Adipose tissue (tissue), 3 donors: Measurements from ENCODE around the gene CYP27A1. TPM values are rescaled to one million over a fixed set of nuclear protein-coding genes. Genes with fewer than 3 reads are reported as not detected.

Experiments used
- H3K27ac ChIP-seq: one replicate; pipeline ENCODE4 v1.5.1; 2013; ENCODE audit warnings: low read depth, low read length
- WGBS, 3 donors: extraction: QIAGEN DNeasy Blood & Tissue Kit; methylation state at CpG; one replicate each; pipeline ENCODE4 v1.1.7; 2013; 5-methylcytosine and 5-hydroxymethylcytosine counted together
- polyA plus RNA-seq, 3 donors: library from polyadenylated mRNA; stranded (reverse); fragments of 200-250 nt; gene quantifications; one replicate each; pipeline ENCODE4 v1.2.3, GENCODE V29; 2013
- donor health status: healthy with polysubstance abuse.
- donor health status: Bipolar disorder and iron deficiency.
- donor health status: healthy.

CYP27A1 gene
- 10 to 100 TPM in 2 of 3 donors, 1 to 10 TPM in 1; 4.8 to 20.8 (median 11.6) TPM for polyA plus RNA-seq

- 1 to 2% (median 2%) methylated on average over 66 to 76 of the region's 76 CpGs for WGBS, 3 donors
- H3K27ac ChIP-seq = no peak within 1 kb of the TSS
These were observed at the start of gene CYP27A1 for GRCh38 chr2:218781691-218782527. Gene CYP27A1, plus strand, starts transcription at chr2:218782147. Its CDS starts 36 bp downstream, at chr2:218782183.

- WGBS, 3 donors = 41 to 75% (median 56%) methylated on average over 2 of the region's 2 CpGs
- H3K27ac ChIP-seq = no peak overlapping the region
These were observed 49.2 kb upstream of the CYP27A1 start for GRCh38 chr2:218732761-218733158.

GRCh38 chr2:218733171-218734021, 48.6 kb upstream of the CYP27A1 start:
- no peak overlapping the region for H3K27ac ChIP-seq
- 61 to 97% (median 75%) methylated on average over 6 of the region's 6 CpGs for WGBS, 3 donors

- 96 to 97% (median 97%) methylated on average over 8 of the region's 8 CpGs for WGBS, 3 donors
- H3K27ac ChIP-seq = no peak overlapping the region
These were observed 47.6 kb upstream of the CYP27A1 start for GRCh38 chr2:218734190-218734975.

- H3K27ac ChIP-seq = no peak overlapping the region
- WGBS, 3 donors = 70 to 81% (median 78%) methylated on average over 2 of the region's 2 CpGs
These were observed 45.4 kb upstream of the CYP27A1 start for GRCh38 chr2:218736531-218736930.

- H3K27ac ChIP-seq = no peak overlapping the region
- 71 to 85% (median 75%) methylated on average over 6 of the region's 6 CpGs for WGBS, 3 donors
These were observed 38.9 kb upstream of the CYP27A1 start for GRCh38 chr2:218743068-218743467.

GRCh38 chr2:218744615-218745014, 37.3 kb upstream of the CYP27A1 start:
- H3K27ac ChIP-seq = no peak overlapping the region
- 47 to 83% (median 52%) methylated on average over 3 of the region's 3 CpGs for WGBS, 3 donors

GRCh38 chr2:218745160-218745558, 36.8 kb upstream of the CYP27A1 start:
- 59 to 77% (median 68%) methylated on average over 5 of the region's 5 CpGs for WGBS, 3 donors
- no peak overlapping the region for H3K27ac ChIP-seq

- 74 to 85% (median 80%) methylated on average over 10 of the region's 10 CpGs for WGBS, 3 donors
- no peak overlapping the region for H3K27ac ChIP-seq
These were observed 36.1 kb upstream of the CYP27A1 start for GRCh38 chr2:218745559-218746469.

- 93 to 96% (median 94%) methylated on average over 1 of the region's 1 CpG for WGBS, 3 donors
- no peak overlapping the region for H3K27ac ChIP-seq
These were observed 35.5 kb upstream of the CYP27A1 start for GRCh38 chr2:218746470-218746795.

GRCh38 chr2:218746960-218747359, 35.0 kb upstream of the CYP27A1 start:
- H3K27ac ChIP-seq = no peak overlapping the region
- WGBS, 3 donors = 96 to 97% (median 96%) methylated on average over 10 of the region's 10 CpGs

GRCh38 chr2:218748741-218749441, 33.1 kb upstream of the CYP27A1 start:
- WGBS, 3 donors = 89 to 92% (median 90%) methylated on average over 8 of the region's 8 CpGs
- no peak overlapping the region for H3K27ac ChIP-seq

- H3K27ac ChIP-seq = no peak overlapping the region
- 71 to 95% (median 79%) methylated on average over 3 of the region's 3 CpGs for WGBS, 3 donors
These were observed 27.7 kb upstream of the CYP27A1 start for GRCh38 chr2:218754201-218754600.

- no peak overlapping the region for H3K27ac ChIP-seq
- 67 to 97% (median 76%) methylated on average over 7 of the region's 7 CpGs for WGBS, 3 donors
These were observed 27.2 kb upstream of the CYP27A1 start for GRCh38 chr2:218754781-218755180.

- WGBS, 3 donors = 93 to 100% (median 98%) methylated on average over 3 of the region's 3 CpGs
- H3K27ac ChIP-seq = no peak overlapping the region
These were observed 26.8 kb upstream of the CYP27A1 start for GRCh38 chr2:218755198-218755566.

- WGBS, 3 donors = 91 to 96% (median 94%) methylated on average over 10 of the region's 10 CpGs
- H3K27ac ChIP-seq = no peak overlapping the region
These were observed 26.2 kb upstream of the CYP27A1 start for GRCh38 chr2:218755567-218756404.
